Subcutaneous abdominal adipose tissue (tissue), 5 donors: ENCODE results near the gene SCN3A.

Experiments
- H3K27ac ChIP-seq: one replicate; pipeline ENCODE4 v1.7.0; 2013; ENCODE audit warnings: low read depth, mild to moderate bottlenecking, inconsistent platforms, low read length, moderate library complexity
- H3K27me3 ChIP-seq, 5 donors: one replicate each; pipeline ENCODE4 v1.7.0; 2013; ENCODE audit warnings: low read length in 5 of 5, inconsistent platforms in 1 of 5; ENCODE audit not compliant: control insufficient read depth in 5 of 5, insufficient read depth in 4 of 5
- H3K36me3 ChIP-seq, 5 donors: one replicate each; pipeline ENCODE4 v1.7.0; 2013; ENCODE audit warnings: low read length in 5 of 5; ENCODE audit not compliant: control insufficient read depth in 5 of 5, insufficient read depth in 5 of 5
- H3K4me1 ChIP-seq, 5 donors: one replicate each; pipeline ENCODE4 v1.7.0; 2013; ENCODE audit warnings: low read length in 5 of 5, mild to moderate bottlenecking in 3 of 5, moderate library complexity in 1 of 5; ENCODE audit not compliant: control insufficient read depth in 5 of 5, insufficient read depth in 5 of 5
- H3K4me3 ChIP-seq, 5 donors: one replicate each; pipeline ENCODE4 v1.7.0; 2013; ENCODE audit warnings: low read length in 5 of 5, low read depth in 1 of 5
- H3K9ac ChIP-seq, 5 donors: one replicate each; pipeline ENCODE4 v1.7.0; 2013; ENCODE audit warnings: low read length in 5 of 5, mild to moderate bottlenecking in 4 of 5, moderate library complexity in 3 of 5
- H3K9me3 ChIP-seq, 5 donors: one replicate each; pipeline ENCODE4 v1.7.0; 2013; ENCODE audit warnings: low read length in 5 of 5; ENCODE audit not compliant: control insufficient read depth in 5 of 5
- donor health status: healthy.
- donor health status: healthy.
- donor health status: healthy.
- donor health status: healthy.
- donor health status: healthy.

SCN3A gene

GRCh38 chr2:165227571-165227970 lies 23.7 kb upstream of the SCN3A start:
- Histone ChIP-seq H3K4me1 (no peaks in the 10 kb centered on the region), H3K4me3 (no peak overlapping the region), H3K9me3 (no peaks in the 10 kb centered on the region), H3K27me3 (no peaks in the 10 kb centered on the region), H3K9ac (no peak overlapping the region), H3K27ac (no peak overlapping the region), H3K36me3 (no peaks in the 10 kb centered on the region)

- Histone ChIP-seq H3K9ac (no peak overlapping the region), H3K9me3 (no peaks in the 10 kb centered on the region), H3K4me3 (no peak overlapping the region), H3K27me3 (no peaks in the 10 kb centered on the region), H3K4me1 (no peaks in the 10 kb centered on the region), H3K36me3 (no peaks in the 10 kb centered on the region), H3K27ac (no peak overlapping the region)
Observed at GRCh38 chr2:165224941-165225340, 21.1 kb upstream of the SCN3A start.

GRCh38 chr2:165219481-165219880 lies 15.6 kb upstream of the SCN3A start:
- H3K27me3 ChIP-seq: no peaks in the 10 kb centered on the region
- H3K36me3 ChIP-seq: no peaks in the 10 kb centered on the region
- no peak overlapping the region for H3K4me3 ChIP-seq
- no peak overlapping the region for H3K27ac ChIP-seq
- H3K9me3 ChIP-seq: no peaks in the 10 kb centered on the region
- H3K4me1 ChIP-seq: no peaks in the 10 kb centered on the region
- no peak overlapping the region for H3K9ac ChIP-seq

- H3K27me3 ChIP-seq: no peaks in the 10 kb centered on the region
- H3K27ac ChIP-seq: no peak overlapping the region
- no peaks in the 10 kb centered on the region for H3K4me1 ChIP-seq
- no peaks in the 10 kb centered on the region for H3K9me3 ChIP-seq
- no peak overlapping the region for H3K9ac ChIP-seq
- H3K36me3 ChIP-seq: no peaks in the 10 kb centered on the region
- H3K4me3 ChIP-seq: no peak overlapping the region
Observed at GRCh38 chr2:165214093-165214492, 10.2 kb upstream of the SCN3A start.

GRCh38 chr2:165208094-165208493 lies 4.2 kb upstream of the SCN3A start:
- no peaks in the 10 kb centered on the region for H3K9me3 ChIP-seq
- no peak overlapping the region for H3K9ac ChIP-seq
- peaks cover 0 to 2% (median 0%) of the 10 kb centered on the region in 5 donors for H3K4me1 ChIP-seq
- no peaks in the 10 kb centered on the region for H3K27me3 ChIP-seq
- no peak overlapping the region for H3K27ac ChIP-seq
- no peak overlapping the region for H3K4me3 ChIP-seq
- H3K36me3 ChIP-seq: no peaks in the 10 kb centered on the region

GRCh38 chr2:165205865-165206264 lies 2.0 kb upstream of the SCN3A start:
- no peaks in the 10 kb centered on the region for H3K36me3 ChIP-seq
- H3K27me3 ChIP-seq: no peaks in the 10 kb centered on the region
- no peak overlapping the region for H3K27ac ChIP-seq
- H3K9me3 ChIP-seq: no peaks in the 10 kb centered on the region
- no peak overlapping the region for H3K4me3 ChIP-seq
- no peak overlapping the region for H3K9ac ChIP-seq
- peaks cover 0 to 2% (median 0%) of the 10 kb centered on the region in 5 donors for H3K4me1 ChIP-seq

- Histone ChIP-seq H3K9me3 (no peaks in the 10 kb centered on the region), H3K36me3 (no peaks in the 10 kb centered on the region), H3K4me3 (no peak overlapping the region), H3K27me3 (no peaks in the 10 kb centered on the region), H3K9ac (no peak overlapping the region), H3K27ac (no peak overlapping the region), H3K4me1 (peaks cover 0 to 2% (median 0%) of the 10 kb centered on the region in 5 donors)
Observed at GRCh38 chr2:165202239-165202638, 1.6 kb downstream of the SCN3A start.

GRCh38 chr2:165198181-165198580 lies 5.7 kb downstream of the SCN3A start:
- Histone ChIP-seq H3K27ac (no peak overlapping the region), H3K4me1 (no peaks in the 10 kb centered on the region), H3K9me3 (no peaks in the 10 kb centered on the region), H3K9ac (no peak overlapping the region), H3K36me3 (no peaks in the 10 kb centered on the region), H3K4me3 (no peak overlapping the region), H3K27me3 (no peaks in the 10 kb centered on the region)

GRCh38 chr2:165197346-165197745 lies 6.5 kb downstream of the SCN3A start:
- no peak overlapping the region for H3K4me3 ChIP-seq
- H3K36me3 ChIP-seq: no peaks in the 10 kb centered on the region
- H3K4me1 ChIP-seq: no peaks in the 10 kb centered on the region
- no peaks in the 10 kb centered on the region for H3K9me3 ChIP-seq
- no peak overlapping the region for H3K27ac ChIP-seq
- H3K9ac ChIP-seq: no peak overlapping the region
- no peaks in the 10 kb centered on the region for H3K27me3 ChIP-seq

GRCh38 chr2:165196411-165196810 lies 7.4 kb downstream of the SCN3A start:
- no peak overlapping the region for H3K4me3 ChIP-seq
- H3K9me3 ChIP-seq: no peaks in the 10 kb centered on the region
- H3K9ac ChIP-seq: no peak overlapping the region
- no peaks in the 10 kb centered on the region for H3K36me3 ChIP-seq
- no peak overlapping the region for H3K27ac ChIP-seq
- no peaks in the 10 kb centered on the region for H3K27me3 ChIP-seq
- H3K4me1 ChIP-seq: no peaks in the 10 kb centered on the region

- Histone ChIP-seq H3K9me3 (no peaks in the 10 kb centered on the region), H3K4me1 (no peaks in the 10 kb centered on the region), H3K27me3 (no peaks in the 10 kb centered on the region), H3K27ac (no peak overlapping the region), H3K9ac (no peak overlapping the region), H3K4me3 (no peak overlapping the region), H3K36me3 (no peaks in the 10 kb centered on the region)
Observed at GRCh38 chr2:165193178-165193777, 10.6 kb downstream of the SCN3A start.
